B cell (primary cell): ENCODE measurements around the gene SLC35B3. TPM values are rescaled to one million over a fixed set of nuclear protein-coding genes. Genes with fewer than 3 reads are reported as not detected.

Source experiments
- ATAC-seq: fragments of 200-7000 bp; cut with Tn5 transposase; one replicate; pipeline ENCODE4 v1.10.0; 2021; ENCODE audit warnings: low read depth, mild to moderate bottlenecking, moderate number of reproducible peaks, moderate library complexity
- CTCF ChIA-PET: fragments of 350-600 bp; sonication (Branson Sonifier 250); formaldehyde crosslinking; loops from one replicate; lab custom pipeline; 2021; ENCODE audit warnings: antibody characterized with exemption, inconsistent platforms; lab: Charles Lee
- POLR2A ChIA-PET: fragments of 350-600 bp; sonication (Branson Sonifier 250); formaldehyde crosslinking; loops from one replicate; lab custom pipeline; 2021; ENCODE audit warnings: antibody characterized with exemption; lab: Charles Lee
- DNase-seq: peaks from one replicate; pipeline ENCODE4 v3.0.0; 2013
- H2AFZ ChIP-seq: 2 replicates; pipeline ENCODE4 v1.6.1; 2012; ENCODE audit warnings: mild to moderate bottlenecking, low read depth, low read length; ENCODE audit not compliant: insufficient read depth, poor library complexity, severe bottlenecking
- H3K27ac ChIP-seq, 2 donors: 1 replicate in 1 of 2; 2 replicates in 1 of 2; pipeline ENCODE4 v1.5.1; 2012 to 2013; ENCODE audit warnings: low read length in 2 of 2, mild to moderate bottlenecking in 2 of 2, moderate library complexity in 1 of 2
- H3K27me3 ChIP-seq, 4 experiments: fragments of 200-600 bp in 1 of 4; sonication (generic) in 1 of 4; replicated peaks in 1 of 4; 1 replicate in 2 of 4; 2 replicates in 2 of 4; pipeline versions ENCODE4 v1.6.1 to v1.7.0; 2013 to 2016; ENCODE audit warnings: low read length in 3 of 4, mild to moderate bottlenecking in 2 of 4, mixed read lengths in 1 of 4, moderate library complexity in 1 of 4; ENCODE audit not compliant: insufficient read depth in 4 of 4, control insufficient read depth in 3 of 4; ENCODE audit errors: control extremely low read depth in 1 of 4
- H3K36me3 ChIP-seq, 2 experiments: replicated peaks in 1 of 2; 1 replicate in 1 of 2; 2 replicates in 1 of 2; pipeline versions ENCODE4 v1.6.1 to v1.7.1; 2013; ENCODE audit warnings: low read length in 1 of 2; ENCODE audit not compliant: insufficient read depth in 2 of 2, control insufficient read depth in 1 of 2; ENCODE audit errors: control extremely low read depth in 1 of 2, extremely low read depth in 1 of 2
- H3K4me1 ChIP-seq, 2 donors: fragments of 200-600 bp in 1 of 2; sonication (generic) in 1 of 2; 1 replicate in 1 of 2; 2 replicates in 1 of 2; pipeline versions ENCODE4 v1.5.1 to v1.6.1; 2013 to 2017; ENCODE audit warnings: low read length in 2 of 2; ENCODE audit not compliant: control insufficient read depth in 2 of 2, insufficient read depth in 2 of 2
- H3K4me2 ChIP-seq: replicated peaks from 2 replicates; pipeline ENCODE3; 2012; ENCODE audit warnings: mild to moderate bottlenecking, low read depth, low read length; ENCODE audit not compliant: poor library complexity, severe bottlenecking
- H3K4me3 ChIP-seq, 5 experiments: fragments of 200-600 bp in 1 of 5; sonication (generic) in 1 of 5; 1 replicate in 3 of 5; 2 replicates in 2 of 5; pipeline versions ENCODE4 v1.5.1 to v1.7.0; 2011 to 2016; ENCODE audit warnings: low read length in 4 of 5, mild to moderate bottlenecking in 4 of 5, low read depth in 2 of 5, control low read depth in 1 of 5, moderate library complexity in 1 of 5; ENCODE audit not compliant: insufficient read depth in 1 of 5; ENCODE audit errors: control extremely low read depth in 1 of 5, extremely low read depth in 1 of 5
- H3K79me2 ChIP-seq: fragments of 200-600 bp; sonication (generic); one replicate; pipeline ENCODE4 v1.6.0; 2016; ENCODE audit warnings: low read length; ENCODE audit not compliant: control insufficient read depth, insufficient read depth
- H3K9ac ChIP-seq: fragments of 200-600 bp; sonication (generic); 2 replicates; pipeline ENCODE4 v1.6.1; 2017; ENCODE audit warnings: mild to moderate bottlenecking, low read length, moderate library complexity
- H3K9me3 ChIP-seq, 3 donors: one replicate each; pipeline versions ENCODE4 v1.6.1 to v1.7.1; 2013; ENCODE audit warnings: low read length in 2 of 3; ENCODE audit not compliant: control insufficient read depth in 2 of 3, insufficient read depth in 1 of 3; ENCODE audit errors: control extremely low read depth in 1 of 3
- H4K20me1 ChIP-seq: 2 replicates; pipeline ENCODE4 v1.6.0; 2012; ENCODE audit warnings: mild to moderate bottlenecking, low read length; ENCODE audit not compliant: insufficient read depth, control insufficient read depth, poor library complexity, severe bottlenecking
- H3K27ac Mint-ChIP-seq: one replicate; pipeline ENCODE4 v1.8.0; 2021; ENCODE audit warnings: mixed read lengths
- H3K27me3 Mint-ChIP-seq: one replicate; pipeline ENCODE4 v1.8.0; 2021; ENCODE audit warnings: mixed read lengths
- H3K4me1 Mint-ChIP-seq: one replicate; pipeline ENCODE4 v1.8.0; 2021; ENCODE audit warnings: mixed read lengths
- H3K4me3 Mint-ChIP-seq: one replicate; pipeline ENCODE4 v1.8.0; 2021; ENCODE audit warnings: mixed read lengths
- H3K9me3 Mint-ChIP-seq: one replicate; pipeline ENCODE4 v1.8.0; 2022; ENCODE audit warnings: mixed read lengths; ENCODE audit not compliant: insufficient read depth
- EZH2 ChIP-seq: IDR thresholded peaks from 2 replicates; pipeline ENCODE4 v1.6.1; 2012; ENCODE audit warnings: borderline replicate concordance, low read depth, mild to moderate bottlenecking, moderate library complexity, low read length; ENCODE audit not compliant: insufficient read depth, poor library complexity, severe bottlenecking
- WGBS: methylation state at CpG from one replicate; pipeline ENCODE4 v1.1.5; 2013; ENCODE audit warnings: missing lambda C conversion rate; ENCODE audit not compliant: insufficient coverage; 5-methylcytosine and 5-hydroxymethylcytosine counted together
- intact Hi-C: fragments of 100-400 bp; cut with micrococcal nuclease; formaldehyde crosslinking; loops from one replicate; pipeline ENCODE4 v1.10.0; 2022
- polyA plus RNA-seq: library from polyadenylated mRNA; depleted of rRNA; stranded (reverse); fragments of >200 nt; gene quantifications from 2 replicates; pipeline ENCODE4 v1.2.3, GENCODE V29; 2012
- total RNA-seq, 2 donors: library from RNA; stranded (reverse); fragments of 120-200 nt in 1 of 2; gene quantifications; 1 replicate in 1 of 2; 2 replicates in 1 of 2; pipeline versions ENCODE4 v1.2.3 to v1.2.4, GENCODE V29; 2013 to 2022
- TF ChIP-seq, protein P1 (sequence below): fragments of 200-600 bp; IDR thresholded peaks from one replicate; pipeline ENCODE4 v1.8.0; 2022; ENCODE audit warnings: antibody characterized with exemption, mild to moderate bottlenecking

SLC35B3 gene
- total and polyA plus RNA-seq, 2 donors (not counting 1 experiment from before 2014, with no cell fraction given): 9.5 to 17.1 TPM

DNA sequence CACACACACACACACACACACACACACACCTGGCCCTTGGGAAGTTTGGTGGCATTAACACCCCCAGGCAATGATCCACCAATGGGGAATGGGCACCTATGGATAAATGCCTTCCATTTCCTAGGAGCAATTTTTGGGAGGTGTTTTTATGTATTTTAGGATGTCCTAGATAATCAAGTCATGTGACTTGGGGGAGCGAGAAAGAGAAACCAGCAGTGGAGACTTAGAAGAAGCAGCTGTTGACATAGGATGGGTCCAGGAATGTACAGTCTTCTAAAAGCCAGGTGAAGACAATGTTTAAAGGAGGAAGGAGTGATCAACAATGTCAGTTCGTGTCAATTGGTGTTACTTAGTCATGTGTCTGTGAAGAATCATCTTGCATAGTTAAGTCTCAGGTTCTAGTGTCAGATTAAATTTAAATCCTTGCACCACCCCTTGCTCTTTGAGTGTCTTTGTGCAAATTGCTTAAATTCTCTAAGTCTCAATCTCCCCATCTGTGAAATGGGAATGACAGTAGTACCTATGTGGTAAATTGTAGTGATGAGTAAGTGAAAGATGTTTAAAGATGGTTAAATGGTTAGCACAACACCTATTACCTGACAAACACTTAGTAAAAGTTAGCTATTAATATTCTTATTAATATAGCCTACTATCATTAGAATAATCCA is 4.4 kb upstream of the SLC35B3 start:
- Histone ChIP-seq H3K79me2 (peaks cover 13% of the 10 kb centered on the region), H3K4me1 (peaks cover 7 to 8% of the 10 kb centered on the region in 2 donors)
- CTCF ChIA-PET: no interaction called here

DNA sequence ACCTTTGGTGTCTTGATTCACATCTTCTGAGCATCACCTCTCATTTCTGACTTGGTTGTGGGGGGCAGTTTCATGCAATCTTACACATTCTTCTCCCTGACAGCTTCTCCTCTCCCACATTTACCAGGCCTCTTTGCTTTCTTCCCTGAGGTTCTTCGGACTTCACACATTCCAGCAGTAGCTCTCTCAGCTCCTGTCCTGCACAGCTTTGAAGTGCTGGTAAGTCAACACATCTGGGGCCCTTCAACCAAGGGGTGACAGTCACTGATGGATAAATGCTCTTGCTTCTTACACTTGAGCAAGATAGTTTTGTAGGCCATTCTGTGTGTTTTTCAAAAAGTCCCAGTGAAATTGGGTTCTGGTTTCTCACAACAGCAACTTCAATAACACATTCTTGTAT is 2.5 kb upstream of the SLC35B3 start:
- Mint-ChIP-seq H3K27me3 (peaks cover 4% of the 10 kb centered on the region), H3K4me1 (peaks cover 34% of the 10 kb centered on the region), H3K9me3 (no peaks in the 10 kb centered on the region), H3K27ac (no peak overlapping the region), H3K4me3 (no peak overlapping the region)
- POLR2A ChIA-PET: no interaction called here
- H3K4me3 ChIP-seq: no peak overlapping the region
- H3K4me1 ChIP-seq: peaks cover 12 to 19% of the 10 kb centered on the region in 2 donors
- H2AFZ ChIP-seq: no peak overlapping the region
- TF ChIP-seq, protein P1, sequence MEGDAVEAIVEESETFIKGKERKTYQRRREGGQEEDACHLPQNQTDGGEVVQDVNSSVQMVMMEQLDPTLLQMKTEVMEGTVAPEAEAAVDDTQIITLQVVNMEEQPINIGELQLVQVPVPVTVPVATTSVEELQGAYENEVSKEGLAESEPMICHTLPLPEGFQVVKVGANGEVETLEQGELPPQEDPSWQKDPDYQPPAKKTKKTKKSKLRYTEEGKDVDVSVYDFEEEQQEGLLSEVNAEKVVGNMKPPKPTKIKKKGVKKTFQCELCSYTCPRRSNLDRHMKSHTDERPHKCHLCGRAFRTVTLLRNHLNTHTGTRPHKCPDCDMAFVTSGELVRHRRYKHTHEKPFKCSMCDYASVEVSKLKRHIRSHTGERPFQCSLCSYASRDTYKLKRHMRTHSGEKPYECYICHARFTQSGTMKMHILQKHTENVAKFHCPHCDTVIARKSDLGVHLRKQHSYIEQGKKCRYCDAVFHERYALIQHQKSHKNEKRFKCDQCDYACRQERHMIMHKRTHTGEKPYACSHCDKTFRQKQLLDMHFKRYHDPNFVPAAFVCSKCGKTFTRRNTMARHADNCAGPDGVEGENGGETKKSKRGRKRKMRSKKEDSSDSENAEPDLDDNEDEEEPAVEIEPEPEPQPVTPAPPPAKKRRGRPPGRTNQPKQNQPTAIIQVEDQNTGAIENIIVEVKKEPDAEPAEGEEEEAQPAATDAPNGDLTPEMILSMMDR: no peak
- TF ChIP-seq EZH2: no peak
- CTCF ChIA-PET: no interaction called here
- intact Hi-C loops: loop anchor here (10.0 kb wide), 1 partner anchor 333 kb away; the partner anchor contains the start of gene EEF1E1
- no peaks in the 10 kb centered on the region for H3K27me3 ChIP-seq
- ATAC-seq (no peak), DNase-seq (no peak)
- WGBS: 100% methylated on average over 1 of the region's 1 CpG
- no peaks in the 10 kb centered on the region for H3K36me3 ChIP-seq
- no peak overlapping the region for H3K4me2 ChIP-seq
- H3K27ac ChIP-seq: no peak overlapping the region
- H3K9me3 ChIP-seq: no peaks in the 10 kb centered on the region
- no peaks in the 10 kb centered on the region for H4K20me1 ChIP-seq
- H3K9ac ChIP-seq: no peak overlapping the region
- H3K79me2 ChIP-seq: peaks cover 24% of the 10 kb centered on the region

More for the DNA sequence above, 4.4 kb upstream of the SLC35B3 start:
- no peak overlapping the region for H3K9ac ChIP-seq
- H3K9me3 ChIP-seq: no peaks in the 10 kb centered on the region
- H3K27ac ChIP-seq: no peak overlapping the region
- H4K20me1 ChIP-seq: no peaks in the 10 kb centered on the region
- H3K27me3 ChIP-seq: no peaks in the 10 kb centered on the region
- Mint-ChIP-seq H3K9me3 (no peaks in the 10 kb centered on the region), H3K4me3 (no peak overlapping the region), H3K27me3 (peaks cover 4% of the 10 kb centered on the region), H3K4me1 (peaks cover 16% of the 10 kb centered on the region), H3K27ac (no peak overlapping the region)
- intact Hi-C loops: loop anchor here (10.0 kb wide), 1 partner anchor 335 kb away; the partner anchor contains the start of gene EEF1E1
- TF ChIP-seq, protein P1: no peak
- TF ChIP-seq EZH2: no peak
- no peak overlapping the region for H3K4me3 ChIP-seq
- DNase-seq (no peak), ATAC-seq (no peak)
- H2AFZ ChIP-seq: no peak overlapping the region
- POLR2A ChIA-PET: no interaction called here
- 56% methylated on average over 1 of the region's 2 CpGs for WGBS
- H3K4me2 ChIP-seq: no peak overlapping the region
- H3K36me3 ChIP-seq: no peaks in the 10 kb centered on the region
